SK-N-SH (cell line): ENCODE data around the gene KRT27. TPM values are rescaled to one million over a fixed set of nuclear protein-coding genes. Genes with fewer than 3 reads are reported as not detected.
A peak's percentile ranks its signal among the peaks of the same experiment; 100 is the strongest.

Experiments
- CTCF ChIA-PET: fragments of 300-600, 350-600 bp; formaldehyde crosslinking; extraction: SDS; loops from one replicate; lab custom pipeline; 2021; lab: Yijun Ruan, JAX
- POLR2A ChIA-PET: fragments of 350-600 bp; sonication (Branson Sonifier 250); formaldehyde crosslinking; extraction: SDS; loops from one replicate; lab custom pipeline; 2020; ENCODE audit warnings: antibody characterized with exemption, inconsistent platforms; lab: Yijun Ruan, JAX
- DNase-seq: peaks from one replicate; pipeline ENCODE4 v3.0.0; 2012
- H2AFZ ChIP-seq: fragments of 200-600 bp; sonication (generic); 2 replicates; pipeline ENCODE4 v1.8.1; 2016; ENCODE audit warnings: antibody characterized with exemption, mild to moderate bottlenecking, low read depth
- H3F3A ChIP-seq: fragments of 200-600 bp; sonication (generic); replicated peaks from 2 replicates; pipeline ENCODE3; 2016; ENCODE audit warnings: antibody characterized with exemption, mild to moderate bottlenecking; ENCODE audit not compliant: insufficient read depth
- H3K27ac ChIP-seq, 2 experiments: fragments of 200-500 bp in 1 of 2; fragments of 200-600 bp in 1 of 2; sonication (Bioruptor generic) in 1 of 2; sonication (generic), shearing (Covaris generic) in 1 of 2; 2 replicates each; pipeline versions ENCODE4 v1.5.1 to v1.6.1; 2014 to 2016; ENCODE audit warnings: low read depth in 2 of 2, inconsistent platforms in 1 of 2, low read length in 1 of 2, mild to moderate bottlenecking in 1 of 2, mixed read lengths in 1 of 2
- H3K27me3 ChIP-seq: fragments of 200-600 bp; sonication (generic), shearing (Covaris generic); 2 replicates; pipeline ENCODE4 v1.6.1; 2016; ENCODE audit warnings: mixed run types; ENCODE audit not compliant: insufficient read depth
- H3K36me3 ChIP-seq, 2 experiments: fragments of 200-500 bp in 1 of 2; fragments of 200-600 bp in 1 of 2; sonication (Bioruptor generic) in 1 of 2; sonication (generic) in 1 of 2; replicated peaks in 1 of 2; 2 replicates each; pipeline versions ENCODE3 to v1.5.1; 2014 to 2016; ENCODE audit warnings: low read length in 1 of 2, mild to moderate bottlenecking in 1 of 2; ENCODE audit not compliant: insufficient read depth in 2 of 2, control insufficient read depth in 1 of 2
- H3K4me1 ChIP-seq, 2 experiments: fragments of 200-500 bp in 1 of 2; fragments of 200-600 bp in 1 of 2; sonication (Bioruptor generic) in 1 of 2; sonication (generic), shearing (Covaris generic) in 1 of 2; 2 replicates each; pipeline versions ENCODE4 v1.5.1 to v1.6.1; 2014 to 2016; ENCODE audit warnings: low read depth in 1 of 2, low read length in 1 of 2, mixed run types in 1 of 2; ENCODE audit not compliant: insufficient read depth in 2 of 2, control insufficient read depth in 1 of 2
- H3K4me2 ChIP-seq: fragments of 200-600 bp; sonication (generic), shearing (Covaris generic); 2 replicates; pipeline ENCODE4 v1.6.1; 2017; ENCODE audit warnings: mixed run types
- H3K4me3 ChIP-seq, 2 experiments: fragments of 200-500 bp in 1 of 2; fragments of 200-600 bp in 1 of 2; sonication (Bioruptor generic) in 1 of 2; sonication (generic), shearing (Covaris generic) in 1 of 2; 2 replicates each; pipeline versions ENCODE4 v1.5.1 to v1.8.1; 2014 to 2016; ENCODE audit warnings: low read depth in 2 of 2, inconsistent platforms in 1 of 2, low read length in 1 of 2, mild to moderate bottlenecking in 1 of 2, mixed read lengths in 1 of 2, moderate library complexity in 1 of 2
- H3K79me2 ChIP-seq: fragments of 200-600 bp; sonication (generic); 2 replicates; pipeline ENCODE4 v1.8.1; 2017; ENCODE audit warnings: mild to moderate bottlenecking; ENCODE audit not compliant: insufficient read depth
- H3K9ac ChIP-seq: fragments of 200-600 bp; sonication (generic); 2 replicates; pipeline ENCODE4 v1.6.1; 2017; ENCODE audit warnings: mixed run types
- H3K9me2 ChIP-seq: fragments of 200-600 bp; sonication (generic); 2 replicates; pipeline ENCODE4 v1.6.1; 2017; ENCODE audit warnings: mixed run types
- H3K9me3 ChIP-seq: fragments of 200-600 bp; sonication (generic); 2 replicates; pipeline ENCODE4 v1.6.1; 2017; ENCODE audit warnings: mixed run types, mild to moderate bottlenecking, moderate library complexity
- H4K20me1 ChIP-seq: fragments of 200-600 bp; sonication (generic); 2 replicates; pipeline ENCODE4 v1.6.1; 2017; ENCODE audit warnings: mild to moderate bottlenecking, mixed run types; ENCODE audit not compliant: insufficient read depth
- CHD2 ChIP-seq: fragments of 150-350 bp; IDR thresholded peaks from 2 replicates; pipeline ENCODE4 v1.6.1; 2018; ENCODE audit warnings: low read length; ENCODE audit not compliant: partially characterized antibody
- EZH2phosphoT487 ChIP-seq: fragments of 200-600 bp; sonication (generic); IDR thresholded peaks from 2 replicates; pipeline ENCODE4 v1.6.1; 2017; ENCODE audit warnings: low read depth, mixed run types, mild to moderate bottlenecking, antibody characterized with exemption, moderate library complexity, borderline replicate concordance
- MEF2A ChIP-seq: IDR thresholded peaks from 2 replicates; pipeline ENCODE4 v1.4.0; 2012; ENCODE audit warnings: low read depth, borderline replicate concordance
- MXI1 ChIP-seq: IDR thresholded peaks from 2 replicates; pipeline ENCODE4 v1.6.1; 2012; ENCODE audit warnings: mild to moderate bottlenecking, low read depth, low read length, improper control_type of control experiment
- NRF1 ChIP-seq: IDR thresholded peaks from 2 replicates; pipeline ENCODE4 v1.6.1; 2012; ENCODE audit warnings: low read depth, mild to moderate bottlenecking, low read length
- POLR2AphosphoS5 ChIP-seq: IDR thresholded peaks from 2 replicates; pipeline ENCODE4 v1.6.1; 2012; ENCODE audit warnings: low read depth, low read length
- RAD21 ChIP-seq: IDR thresholded peaks from 2 replicates; pipeline ENCODE4 v1.6.1; 2012; ENCODE audit warnings: mild to moderate bottlenecking, low read length
- RCOR1 ChIP-seq: fragments of 150-350 bp; IDR thresholded peaks from 2 replicates; pipeline ENCODE4 v1.6.1; 2017; ENCODE audit warnings: antibody characterized with exemption, low read length
- RXRA ChIP-seq: IDR thresholded peaks from 2 replicates; pipeline ENCODE4 v1.4.0; 2012; ENCODE audit warnings: low read depth, mild to moderate bottlenecking, borderline replicate concordance
- SIN3A ChIP-seq: IDR thresholded peaks from 2 replicates; pipeline ENCODE4 v1.6.1; 2012; ENCODE audit warnings: low read depth, mild to moderate bottlenecking, low read length, moderate library complexity, borderline replicate concordance
- SMC3 ChIP-seq: IDR thresholded peaks from 2 replicates; pipeline ENCODE4 v1.6.1; 2012; ENCODE audit warnings: low read depth, low read length, improper control_type of control experiment
- TAF1 ChIP-seq: IDR thresholded peaks from 2 replicates; pipeline ENCODE4 v1.6.1; 2012; ENCODE audit warnings: low read depth, mild to moderate bottlenecking, low read length, moderate library complexity, borderline replicate concordance
- TCF12 ChIP-seq: IDR thresholded peaks from 2 replicates; pipeline ENCODE4 v1.4.0; 2012
- TEAD4 ChIP-seq: IDR thresholded peaks from 2 replicates; pipeline ENCODE4 v1.4.0; 2012; ENCODE audit warnings: mild to moderate bottlenecking, borderline replicate concordance; ENCODE audit not compliant: insufficient read depth
- WGBS: methylation state at CpG from one replicate; pipeline ENCODE4 v1.1.6; 2017; ENCODE audit warnings: low lambda C conversion rate; 5-methylcytosine and 5-hydroxymethylcytosine counted together
- polyA plus RNA-seq, 3 experiments: library from polyadenylated mRNA; depleted of rRNA; stranded (reverse); fragments of >200 nt; gene quantifications; 2 replicates each; pipeline ENCODE4 v1.2.3, GENCODE V29; 2012
- TF ChIP-seq, protein P1 (sequence below): IDR thresholded peaks from 2 replicates; pipeline ENCODE4 v1.4.0; 2012; ENCODE audit warnings: low read depth, borderline replicate concordance
- TF ChIP-seq, protein P2 (sequence below): IDR thresholded peaks from 2 replicates; pipeline ENCODE4 v1.4.0; 2012; ENCODE audit warnings: low read depth
- TF ChIP-seq, protein P3 (sequence below): fragments of 150-350 bp; IDR thresholded peaks from 2 replicates; pipeline ENCODE4 v1.6.1; 2017; ENCODE audit warnings: antibody characterized with exemption, low read length, low read depth, borderline replicate concordance
- TF ChIP-seq, protein P4 (sequence below): IDR thresholded peaks from 2 replicates; pipeline ENCODE4; 2012
- TF ChIP-seq, protein P5 (sequence below): IDR thresholded peaks from 2 replicates; pipeline ENCODE4 v1.4.0; 2012; ENCODE audit warnings: low read depth, borderline replicate concordance
- TF ChIP-seq, protein P6 (sequence below): fragments of 150-350 bp; IDR thresholded peaks from 2 replicates; pipeline ENCODE4 v1.6.1; 2016; ENCODE audit warnings: mild to moderate bottlenecking, low read depth, low read length
- TF ChIP-seq, protein P7 (sequence below): IDR thresholded peaks from 2 replicates; pipeline ENCODE4 v1.6.1; 2012; ENCODE audit warnings: mild to moderate bottlenecking, low read depth, low read length, moderate library complexity

The KRT27 gene
- polyA plus RNA-seq, 1 of the 3 experiments (the other 2 are of a cell fraction) = not detected

DNA sequence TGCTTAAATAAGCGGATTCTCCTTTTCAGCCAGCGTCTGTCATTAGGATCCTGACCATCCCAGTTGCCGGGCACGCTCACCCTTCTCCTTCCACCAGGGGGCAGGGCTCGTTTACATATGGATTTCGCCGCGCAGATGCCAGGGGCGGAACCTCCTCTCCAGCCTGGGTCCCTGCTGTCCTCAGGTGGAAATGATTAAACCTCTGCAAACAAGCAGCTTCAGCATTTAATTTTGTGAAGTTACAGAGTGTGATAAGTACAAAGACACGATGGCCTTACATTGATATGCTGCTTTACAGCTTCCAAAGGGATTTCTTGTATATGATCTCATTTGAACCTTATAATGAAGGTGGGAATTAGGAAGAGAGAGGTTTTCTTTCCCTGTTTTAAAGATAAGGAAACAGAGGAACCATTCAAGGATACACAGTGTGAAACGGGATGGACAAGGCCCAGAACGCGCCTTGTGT is 21.3 kb upstream of the KRT27 start (continued):
- no peak for TF ChIP-seq POLR2AphosphoS5
- TF ChIP-seq, protein P1, sequence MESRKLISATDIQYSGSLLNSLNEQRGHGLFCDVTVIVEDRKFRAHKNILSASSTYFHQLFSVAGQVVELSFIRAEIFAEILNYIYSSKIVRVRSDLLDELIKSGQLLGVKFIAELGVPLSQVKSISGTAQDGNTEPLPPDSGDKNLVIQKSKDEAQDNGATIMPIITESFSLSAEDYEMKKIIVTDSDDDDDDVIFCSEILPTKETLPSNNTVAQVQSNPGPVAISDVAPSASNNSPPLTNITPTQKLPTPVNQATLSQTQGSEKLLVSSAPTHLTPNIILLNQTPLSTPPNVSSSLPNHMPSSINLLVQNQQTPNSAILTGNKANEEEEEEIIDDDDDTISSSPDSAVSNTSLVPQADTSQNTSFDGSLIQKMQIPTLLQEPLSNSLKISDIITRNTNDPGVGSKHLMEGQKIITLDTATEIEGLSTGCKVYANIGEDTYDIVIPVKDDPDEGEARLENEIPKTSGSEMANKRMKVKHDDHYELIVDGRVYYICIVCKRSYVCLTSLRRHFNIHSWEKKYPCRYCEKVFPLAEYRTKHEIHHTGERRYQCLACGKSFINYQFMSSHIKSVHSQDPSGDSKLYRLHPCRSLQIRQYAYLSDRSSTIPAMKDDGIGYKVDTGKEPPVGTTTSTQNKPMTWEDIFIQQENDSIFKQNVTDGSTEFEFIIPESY = no peak
- no peak for TF ChIP-seq TAF1
- TF ChIP-seq SMC3 = peak; percentile 90
- no peak for TF ChIP-seq CHD2
- peak; percentile 27; the same call in 1 of the 2 replicates for TF ChIP-seq RCOR1

DNA sequence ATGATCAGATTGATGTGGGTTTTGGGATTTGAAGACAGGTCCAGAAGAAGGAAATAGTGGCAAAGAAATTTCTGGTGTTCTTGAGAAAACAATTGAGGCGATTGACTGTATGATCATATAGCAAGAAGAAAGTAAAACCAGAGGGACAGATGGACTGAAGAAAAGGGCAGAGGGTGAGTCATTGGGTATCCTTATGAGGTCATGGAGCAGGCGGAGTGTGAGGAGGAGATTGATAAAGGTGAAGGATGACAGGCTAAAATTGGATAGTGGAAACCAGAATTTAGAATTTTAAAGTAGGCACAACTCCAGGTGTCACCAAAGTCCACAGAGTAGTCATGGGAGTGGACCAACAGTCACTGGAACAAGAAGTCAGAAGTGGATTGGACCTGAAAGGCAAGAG is 18.8 kb upstream of the KRT27 start:
- H3K27me3 ChIP-seq = peaks cover 53% of the 10 kb centered on the region

More for the DNA sequence above, 18.8 kb upstream of the KRT27 start:
- no peak overlapping the region for H3K9ac ChIP-seq
- POLR2A ChIA-PET = no interaction called here
- H4K20me1 ChIP-seq = no peaks in the 10 kb centered on the region
- no peak overlapping the region for H3K27ac ChIP-seq
- H3K4me1 ChIP-seq = peaks cover 0 to 2% of the 10 kb centered on the region in 2 experiments; a peak in 1 of 4 replicates
- H2AFZ ChIP-seq = no peak overlapping the region
- no peaks in the 10 kb centered on the region for H3K9me3 ChIP-seq
- no peak for TF ChIP-seq TEAD4
- no peak for TF ChIP-seq RCOR1
- no peak for TF ChIP-seq MXI1
- no peak for TF ChIP-seq MEF2A
- TF ChIP-seq EZH2phosphoT487 = no peak
- TF ChIP-seq, protein P2, sequence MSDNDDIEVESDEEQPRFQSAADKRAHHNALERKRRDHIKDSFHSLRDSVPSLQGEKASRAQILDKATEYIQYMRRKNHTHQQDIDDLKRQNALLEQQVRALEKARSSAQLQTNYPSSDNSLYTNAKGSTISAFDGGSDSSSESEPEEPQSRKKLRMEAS = no peak
- no peak for TF ChIP-seq SIN3A
- TF ChIP-seq NRF1 = no peak
- TF ChIP-seq, protein P3, sequence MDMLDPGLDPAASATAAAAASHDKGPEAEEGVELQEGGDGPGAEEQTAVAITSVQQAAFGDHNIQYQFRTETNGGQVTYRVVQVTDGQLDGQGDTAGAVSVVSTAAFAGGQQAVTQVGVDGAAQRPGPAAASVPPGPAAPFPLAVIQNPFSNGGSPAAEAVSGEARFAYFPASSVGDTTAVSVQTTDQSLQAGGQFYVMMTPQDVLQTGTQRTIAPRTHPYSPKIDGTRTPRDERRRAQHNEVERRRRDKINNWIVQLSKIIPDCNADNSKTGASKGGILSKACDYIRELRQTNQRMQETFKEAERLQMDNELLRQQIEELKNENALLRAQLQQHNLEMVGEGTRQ = no peak
- TF ChIP-seq, protein P4, sequence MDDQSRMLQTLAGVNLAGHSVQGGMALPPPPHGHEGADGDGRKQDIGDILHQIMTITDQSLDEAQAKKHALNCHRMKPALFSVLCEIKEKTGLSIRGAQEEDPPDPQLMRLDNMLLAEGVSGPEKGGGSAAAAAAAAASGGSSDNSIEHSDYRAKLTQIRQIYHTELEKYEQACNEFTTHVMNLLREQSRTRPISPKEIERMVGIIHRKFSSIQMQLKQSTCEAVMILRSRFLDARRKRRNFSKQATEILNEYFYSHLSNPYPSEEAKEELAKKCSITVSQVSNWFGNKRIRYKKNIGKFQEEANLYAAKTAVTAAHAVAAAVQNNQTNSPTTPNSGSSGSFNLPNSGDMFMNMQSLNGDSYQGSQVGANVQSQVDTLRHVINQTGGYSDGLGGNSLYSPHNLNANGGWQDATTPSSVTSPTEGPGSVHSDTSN = no peak
- TF ChIP-seq TCF12 = no peak
- no peak for TF ChIP-seq RAD21
- no peak for TF ChIP-seq CHD2
- TF ChIP-seq, protein P5, sequence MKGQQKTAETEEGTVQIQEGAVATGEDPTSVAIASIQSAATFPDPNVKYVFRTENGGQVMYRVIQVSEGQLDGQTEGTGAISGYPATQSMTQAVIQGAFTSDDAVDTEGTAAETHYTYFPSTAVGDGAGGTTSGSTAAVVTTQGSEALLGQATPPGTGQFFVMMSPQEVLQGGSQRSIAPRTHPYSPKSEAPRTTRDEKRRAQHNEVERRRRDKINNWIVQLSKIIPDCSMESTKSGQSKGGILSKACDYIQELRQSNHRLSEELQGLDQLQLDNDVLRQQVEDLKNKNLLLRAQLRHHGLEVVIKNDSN = no peak
- TF ChIP-seq, protein P6, sequence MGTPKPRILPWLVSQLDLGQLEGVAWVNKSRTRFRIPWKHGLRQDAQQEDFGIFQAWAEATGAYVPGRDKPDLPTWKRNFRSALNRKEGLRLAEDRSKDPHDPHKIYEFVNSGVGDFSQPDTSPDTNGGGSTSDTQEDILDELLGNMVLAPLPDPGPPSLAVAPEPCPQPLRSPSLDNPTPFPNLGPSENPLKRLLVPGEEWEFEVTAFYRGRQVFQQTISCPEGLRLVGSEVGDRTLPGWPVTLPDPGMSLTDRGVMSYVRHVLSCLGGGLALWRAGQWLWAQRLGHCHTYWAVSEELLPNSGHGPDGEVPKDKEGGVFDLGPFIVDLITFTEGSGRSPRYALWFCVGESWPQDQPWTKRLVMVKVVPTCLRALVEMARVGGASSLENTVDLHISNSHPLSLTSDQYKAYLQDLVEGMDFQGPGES = no peak
- TF ChIP-seq, protein P7, sequence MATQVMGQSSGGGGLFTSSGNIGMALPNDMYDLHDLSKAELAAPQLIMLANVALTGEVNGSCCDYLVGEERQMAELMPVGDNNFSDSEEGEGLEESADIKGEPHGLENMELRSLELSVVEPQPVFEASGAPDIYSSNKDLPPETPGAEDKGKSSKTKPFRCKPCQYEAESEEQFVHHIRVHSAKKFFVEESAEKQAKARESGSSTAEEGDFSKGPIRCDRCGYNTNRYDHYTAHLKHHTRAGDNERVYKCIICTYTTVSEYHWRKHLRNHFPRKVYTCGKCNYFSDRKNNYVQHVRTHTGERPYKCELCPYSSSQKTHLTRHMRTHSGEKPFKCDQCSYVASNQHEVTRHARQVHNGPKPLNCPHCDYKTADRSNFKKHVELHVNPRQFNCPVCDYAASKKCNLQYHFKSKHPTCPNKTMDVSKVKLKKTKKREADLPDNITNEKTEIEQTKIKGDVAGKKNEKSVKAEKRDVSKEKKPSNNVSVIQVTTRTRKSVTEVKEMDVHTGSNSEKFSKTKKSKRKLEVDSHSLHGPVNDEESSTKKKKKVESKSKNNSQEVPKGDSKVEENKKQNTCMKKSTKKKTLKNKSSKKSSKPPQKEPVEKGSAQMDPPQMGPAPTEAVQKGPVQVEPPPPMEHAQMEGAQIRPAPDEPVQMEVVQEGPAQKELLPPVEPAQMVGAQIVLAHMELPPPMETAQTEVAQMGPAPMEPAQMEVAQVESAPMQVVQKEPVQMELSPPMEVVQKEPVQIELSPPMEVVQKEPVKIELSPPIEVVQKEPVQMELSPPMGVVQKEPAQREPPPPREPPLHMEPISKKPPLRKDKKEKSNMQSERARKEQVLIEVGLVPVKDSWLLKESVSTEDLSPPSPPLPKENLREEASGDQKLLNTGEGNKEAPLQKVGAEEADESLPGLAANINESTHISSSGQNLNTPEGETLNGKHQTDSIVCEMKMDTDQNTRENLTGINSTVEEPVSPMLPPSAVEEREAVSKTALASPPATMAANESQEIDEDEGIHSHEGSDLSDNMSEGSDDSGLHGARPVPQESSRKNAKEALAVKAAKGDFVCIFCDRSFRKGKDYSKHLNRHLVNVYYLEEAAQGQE = no peak
- TF ChIP-seq RXRA = no peak
- H3K79me2 ChIP-seq = no peaks in the 10 kb centered on the region
- no peaks in the 10 kb centered on the region for H3F3A ChIP-seq
- no peaks in the 10 kb centered on the region for H3K9me2 ChIP-seq
- DNase-seq = no peak
- H3K4me3 ChIP-seq = no peak overlapping the region
- WGBS = 23% methylated on average over 2 of the region's 2 CpGs
- no peak overlapping the region for H3K4me2 ChIP-seq
- no peaks in the 10 kb centered on the region for H3K36me3 ChIP-seq
- CTCF ChIA-PET = interaction anchor here (0.8 kb wide), 1 partner anchor 181 kb away, joined by 3 read pairs; no protein-coding TSS in a partner anchor
